ENCODE measurements around the gene LYRM2.

LYRM2 gene

GRCh38 chr6:89553431-89553830 is 85.1 kb downstream of the LYRM2 start:
- DNase-seq, result no peak

GRCh38 chr6:89547281-89547680 is 91.3 kb downstream of the LYRM2 start:
- DNase-seq, result no peak

GRCh38 chr6:89542866-89543265 is 95.7 kb downstream of the LYRM2 start:
- DNase-seq, result no peak

DNA sequence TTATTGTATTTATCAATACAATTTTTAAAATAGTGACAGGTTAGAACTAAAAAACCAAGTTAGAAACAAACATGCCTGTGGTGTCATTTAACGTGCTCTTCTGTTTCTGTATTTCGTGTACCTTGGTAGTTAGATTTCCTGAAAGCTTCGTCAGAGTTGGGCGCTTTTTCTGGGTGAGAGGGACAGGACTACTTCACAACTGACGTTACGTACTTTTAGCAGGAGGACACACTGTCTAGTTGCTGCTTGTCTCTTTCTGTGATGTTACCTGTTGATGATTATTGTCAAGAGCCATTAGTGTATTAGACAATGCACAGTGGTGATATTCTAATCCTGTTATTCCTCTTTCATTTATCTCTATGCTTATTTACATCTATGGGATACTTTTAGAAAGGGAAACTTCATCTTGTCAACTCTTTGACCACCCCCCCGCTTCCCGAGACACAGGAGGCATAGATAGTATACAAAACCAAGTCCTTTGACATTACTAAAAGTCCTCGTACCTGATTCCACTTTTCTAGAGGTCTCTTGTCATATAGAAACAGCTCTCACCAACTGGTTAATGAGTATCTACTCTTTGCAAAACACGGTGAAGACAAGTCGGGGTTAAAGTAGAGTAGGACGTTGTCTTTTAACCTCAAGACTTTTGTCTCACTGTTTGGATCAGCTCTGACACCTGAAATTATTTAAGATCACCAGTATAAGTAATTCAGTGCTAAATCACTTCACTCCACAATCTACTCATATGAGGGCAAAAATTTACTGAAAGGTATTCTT is 96.3 kb downstream of the LYRM2 start:
- no peak for DNase-seq

DNA sequence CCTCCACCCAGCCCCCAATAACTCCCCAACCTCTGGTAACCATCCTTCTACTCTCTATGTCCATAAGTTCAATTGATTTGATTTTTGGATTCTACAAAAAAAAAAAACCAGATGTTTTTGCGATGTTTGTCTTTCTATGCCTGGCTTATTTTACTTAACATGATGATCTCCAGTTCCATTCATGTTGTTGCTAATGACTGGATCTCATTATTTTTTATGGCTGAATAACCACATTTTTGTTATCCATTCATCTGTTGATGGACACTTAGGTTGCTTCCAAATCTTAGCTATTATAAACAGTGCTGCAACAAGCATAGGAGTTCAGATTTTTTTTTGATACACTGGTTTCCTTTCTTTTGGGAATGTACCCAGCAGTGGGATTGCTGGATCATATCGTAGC is 98.8 kb downstream of the LYRM2 start:
- DNase-seq, result no peak

- DNase-seq, result no peak
Measured at GRCh38 chr6:89536231-89536630, 102.3 kb downstream of the LYRM2 start.

DNA sequence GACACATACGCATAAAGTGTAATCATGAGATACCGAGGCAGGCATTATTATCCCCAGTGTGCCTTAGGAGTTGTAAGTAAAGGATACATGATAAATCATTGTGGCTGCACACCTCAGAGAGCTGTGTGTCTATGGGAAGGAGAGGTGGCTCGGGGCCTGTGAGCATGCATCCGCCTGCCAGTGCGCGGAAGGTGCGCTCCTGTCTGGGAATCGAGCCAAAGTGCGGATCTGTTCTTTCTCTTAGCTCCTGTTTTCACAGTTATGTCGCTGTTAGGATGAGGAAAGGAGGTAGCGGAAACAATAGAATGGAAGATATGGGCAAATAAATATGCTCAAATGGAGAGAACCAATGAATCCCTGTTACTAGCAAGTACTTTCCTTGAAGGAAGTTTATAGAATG is 107.6 kb downstream of the LYRM2 start:
- no peak for DNase-seq

DNA sequence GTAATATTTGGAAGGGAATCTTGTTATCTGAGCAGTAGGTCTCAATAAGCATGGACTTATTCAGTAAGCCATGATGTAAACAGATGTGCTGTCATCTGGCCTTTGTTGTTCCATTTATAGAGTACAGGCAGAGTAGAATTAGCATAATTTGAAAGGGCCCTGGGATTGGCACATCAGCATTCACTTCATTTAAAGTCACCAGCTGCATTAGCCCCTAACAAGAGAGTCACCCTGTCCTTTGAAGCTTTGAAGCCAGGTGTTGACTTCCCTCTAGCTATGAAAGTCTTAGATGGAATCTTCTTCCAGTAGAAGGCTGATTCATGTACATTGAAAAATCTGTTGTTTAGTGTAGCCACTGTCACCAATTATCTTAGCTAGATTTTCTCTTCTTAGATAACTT is 109.7 kb downstream of the LYRM2 start:
- no peak for DNase-seq

- no peak for DNase-seq
Measured at GRCh38 chr6:89527634-89528033, 110.9 kb downstream of the LYRM2 start.

- DNase-seq, result no peak
Measured at GRCh38 chr6:89526563-89526869, 112.0 kb downstream of the LYRM2 start.

DNA sequence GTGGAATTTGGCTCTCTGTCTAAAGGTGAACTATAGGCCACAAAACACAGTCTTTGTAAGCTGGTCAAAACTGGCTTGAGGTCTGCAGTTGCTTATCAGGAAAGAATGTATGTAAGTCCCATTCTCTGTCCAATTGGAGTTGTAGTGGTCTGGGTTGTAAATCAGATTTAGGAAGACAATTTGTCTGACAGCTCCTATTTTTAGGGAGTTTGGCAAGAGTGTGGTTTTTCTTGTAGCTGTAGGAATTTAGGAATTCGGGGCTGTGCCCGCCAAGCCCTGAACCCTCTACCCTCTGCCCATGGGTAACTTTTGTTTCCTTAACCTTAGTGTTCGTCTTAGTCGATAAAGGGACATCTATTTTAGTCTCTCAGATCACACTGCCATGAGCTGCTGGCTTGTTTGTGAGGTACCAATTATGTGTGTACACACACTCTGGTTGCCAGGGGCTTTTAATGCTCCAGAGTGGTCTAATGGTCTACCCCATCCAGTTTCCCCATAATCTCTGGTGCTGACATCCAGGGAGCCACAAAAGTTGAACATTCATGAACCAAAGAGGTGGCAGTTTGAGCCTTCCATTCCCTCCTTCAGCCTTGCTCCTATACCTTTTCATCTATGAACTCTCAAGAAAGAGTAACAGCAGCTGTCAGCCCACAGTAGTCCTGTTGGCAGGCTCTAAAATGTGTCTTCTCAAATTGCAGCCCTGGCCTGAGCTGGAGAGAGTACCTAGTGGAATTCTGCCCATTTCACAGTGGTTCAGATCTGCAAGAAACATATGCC is 112.6 kb downstream of the LYRM2 start:
- DNase-seq, result no peak

- no peak for DNase-seq
Measured at GRCh38 chr6:89522778-89523177, 115.8 kb downstream of the LYRM2 start.

DNA sequence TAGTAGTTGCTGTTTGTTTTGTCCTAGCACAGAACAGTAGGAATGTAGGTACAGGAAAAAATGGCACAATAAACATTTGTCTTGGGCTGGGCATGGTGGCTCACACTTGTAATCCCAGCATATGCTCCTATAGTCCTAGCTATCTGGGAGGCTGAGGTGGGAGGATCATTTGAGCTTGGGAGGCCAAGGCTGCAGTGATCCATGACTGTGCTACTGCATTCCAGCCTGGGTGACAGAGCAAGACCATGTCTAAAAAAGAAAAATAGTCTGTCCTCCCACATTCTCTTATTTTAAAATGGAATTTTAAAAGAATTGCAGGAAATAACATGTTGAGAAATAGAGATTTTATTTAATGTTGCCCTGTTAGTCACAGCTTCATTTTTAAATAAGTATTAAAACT is 117.8 kb downstream of the LYRM2 start:
- no peak for DNase-seq

DNA sequence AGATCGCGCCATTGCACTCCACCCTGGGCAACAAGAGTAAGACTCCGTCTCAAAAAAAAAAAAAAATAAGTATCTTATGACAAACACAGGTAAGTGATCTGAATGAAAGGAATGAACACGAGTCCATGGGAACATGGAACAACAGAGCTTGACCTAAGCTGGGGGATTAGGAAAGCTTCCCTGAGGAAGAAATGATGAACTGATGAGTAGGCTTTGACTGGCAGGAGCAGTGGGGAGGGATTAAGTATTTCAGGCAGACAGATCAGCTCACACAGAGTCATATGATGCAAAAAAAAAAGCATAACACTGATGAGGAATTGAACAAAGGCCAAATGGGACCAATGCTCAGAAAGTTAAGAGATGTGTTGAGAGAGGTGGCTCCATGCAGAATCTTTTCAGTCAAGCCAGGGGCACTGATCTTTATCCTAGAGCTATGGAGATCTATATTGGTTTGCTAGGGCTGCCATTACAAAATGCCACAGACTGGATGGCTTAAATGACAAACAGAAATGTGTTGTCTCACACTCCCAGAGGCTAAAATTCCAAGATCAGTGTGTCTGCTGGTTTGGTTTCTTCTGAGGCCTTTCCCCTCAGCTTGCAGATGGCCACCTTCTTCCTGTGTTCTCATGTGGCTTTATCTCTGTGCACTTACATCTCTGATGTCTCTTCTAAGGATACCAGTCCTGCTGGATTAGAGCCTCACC is 120.0 kb downstream of the LYRM2 start:
- no peak for DNase-seq

Measured in NCI-H526 treated with DMSO at 0.1 percent for 48 hours (cell line).